ENCODE measurements around the gene UBXN1. TPM values are rescaled to one million over a fixed set of nuclear protein-coding genes. Genes with fewer than 3 reads are reported as not detected.
"Not testable (repeated sequence)": the region's sequence is repeated elsewhere in the genome, so short reads cannot be mapped to it uniquely, and the experiment has no call there.

The UBXN1 gene
- total RNA-seq, 1 donor from 2014 or later, result 289 TPM

DNA sequence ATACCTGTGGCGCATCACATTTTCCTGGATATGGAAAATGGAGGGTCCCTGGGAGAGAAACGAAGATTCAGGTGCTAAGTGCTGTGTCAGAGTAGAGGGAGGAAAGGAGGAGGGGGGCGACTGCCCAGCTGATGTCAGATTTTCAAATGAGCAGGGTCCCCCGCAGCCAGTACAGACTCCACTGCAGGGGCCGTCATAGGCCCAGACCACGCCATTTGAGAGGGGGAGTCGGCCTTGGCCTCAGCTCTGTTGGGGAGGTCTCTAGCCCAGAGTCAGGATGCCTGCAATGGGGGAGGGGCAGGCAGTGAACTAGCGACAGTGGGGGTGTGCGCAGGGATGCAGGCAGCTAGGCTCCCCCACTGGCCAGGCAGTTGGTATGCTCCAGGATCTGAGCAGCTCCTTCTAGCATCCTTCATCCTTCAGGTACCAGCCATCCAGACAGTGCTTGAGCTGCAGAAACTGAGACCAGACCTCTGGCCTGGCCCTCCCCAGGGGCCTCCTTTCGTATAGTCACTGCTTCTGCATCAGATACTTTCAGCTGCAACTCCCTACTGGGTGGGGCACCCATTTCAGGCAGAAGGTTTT, 28.5 kb upstream of the UBXN1 start, which contains the start of the genes BSCL2 and GNG3:
TSS of gene BSCL2 (minus strand) at position 148 of the 585 bp plus-strand sequence. CDS start 229 bp downstream, outside the sequence.
TSS of gene GNG3 (plus strand) at position 400 of the 585 bp plus-strand sequence. CDS start 620 bp downstream, outside the sequence.
- peaks cover 2% of the 10 kb centered on the region for H3K36me3 ChIP-seq (ENCODE audit: control insufficient read depth, insufficient read depth, low read length)
- peak within 1 kb of the TSS; percentile 41 for H3K4me3 ChIP-seq (ENCODE audit: low read depth, low read length)
- TF ChIP-seq, protein P1, sequence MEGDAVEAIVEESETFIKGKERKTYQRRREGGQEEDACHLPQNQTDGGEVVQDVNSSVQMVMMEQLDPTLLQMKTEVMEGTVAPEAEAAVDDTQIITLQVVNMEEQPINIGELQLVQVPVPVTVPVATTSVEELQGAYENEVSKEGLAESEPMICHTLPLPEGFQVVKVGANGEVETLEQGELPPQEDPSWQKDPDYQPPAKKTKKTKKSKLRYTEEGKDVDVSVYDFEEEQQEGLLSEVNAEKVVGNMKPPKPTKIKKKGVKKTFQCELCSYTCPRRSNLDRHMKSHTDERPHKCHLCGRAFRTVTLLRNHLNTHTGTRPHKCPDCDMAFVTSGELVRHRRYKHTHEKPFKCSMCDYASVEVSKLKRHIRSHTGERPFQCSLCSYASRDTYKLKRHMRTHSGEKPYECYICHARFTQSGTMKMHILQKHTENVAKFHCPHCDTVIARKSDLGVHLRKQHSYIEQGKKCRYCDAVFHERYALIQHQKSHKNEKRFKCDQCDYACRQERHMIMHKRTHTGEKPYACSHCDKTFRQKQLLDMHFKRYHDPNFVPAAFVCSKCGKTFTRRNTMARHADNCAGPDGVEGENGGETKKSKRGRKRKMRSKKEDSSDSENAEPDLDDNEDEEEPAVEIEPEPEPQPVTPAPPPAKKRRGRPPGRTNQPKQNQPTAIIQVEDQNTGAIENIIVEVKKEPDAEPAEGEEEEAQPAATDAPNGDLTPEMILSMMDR (IDR thresholded peaks at IDR 0.05; ENCODE audit: insufficient read depth, low read length, poor library complexity, severe bottlenecking), result no peak
- no peak for DNase-seq (ENCODE audit: low read depth)
- no peaks in the 10 kb centered on the region for H3K27me3 ChIP-seq (ENCODE audit: control insufficient read depth, insufficient read depth, low read length)

DNA sequence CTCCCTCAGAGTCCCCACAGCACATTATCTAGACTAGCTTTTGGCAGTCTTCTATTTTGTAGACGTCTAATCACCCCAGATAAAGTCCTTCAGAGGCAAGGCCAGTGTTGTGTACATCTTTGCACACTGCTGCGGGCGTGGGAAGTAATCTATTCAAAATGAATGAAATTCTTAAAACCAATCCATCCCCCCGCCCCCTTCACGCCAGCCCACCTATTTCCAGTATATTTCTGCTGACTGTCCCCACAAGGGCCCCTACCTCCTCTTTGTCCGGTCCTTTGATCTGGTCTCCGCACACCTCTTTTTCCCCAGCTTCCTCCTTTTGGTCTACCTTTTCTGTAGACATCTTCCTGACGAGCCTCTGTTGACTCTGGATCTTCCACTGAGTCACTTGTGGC, 28.0 kb upstream of the UBXN1 start:
- H3K4me3 ChIP-seq (ENCODE audit: low read depth, low read length), result no peak overlapping the region
- H3K27me3 ChIP-seq (ENCODE audit: control insufficient read depth, insufficient read depth, low read length), result no peaks in the 10 kb centered on the region
- TF ChIP-seq, protein P1 (IDR thresholded peaks at IDR 0.05; ENCODE audit: insufficient read depth, low read length, poor library complexity, severe bottlenecking), result no peak
- H3K36me3 ChIP-seq (ENCODE audit: control insufficient read depth, insufficient read depth, low read length), result peaks cover 2% of the 10 kb centered on the region
- DNase-seq (ENCODE audit: low read depth), result no peak

DNA sequence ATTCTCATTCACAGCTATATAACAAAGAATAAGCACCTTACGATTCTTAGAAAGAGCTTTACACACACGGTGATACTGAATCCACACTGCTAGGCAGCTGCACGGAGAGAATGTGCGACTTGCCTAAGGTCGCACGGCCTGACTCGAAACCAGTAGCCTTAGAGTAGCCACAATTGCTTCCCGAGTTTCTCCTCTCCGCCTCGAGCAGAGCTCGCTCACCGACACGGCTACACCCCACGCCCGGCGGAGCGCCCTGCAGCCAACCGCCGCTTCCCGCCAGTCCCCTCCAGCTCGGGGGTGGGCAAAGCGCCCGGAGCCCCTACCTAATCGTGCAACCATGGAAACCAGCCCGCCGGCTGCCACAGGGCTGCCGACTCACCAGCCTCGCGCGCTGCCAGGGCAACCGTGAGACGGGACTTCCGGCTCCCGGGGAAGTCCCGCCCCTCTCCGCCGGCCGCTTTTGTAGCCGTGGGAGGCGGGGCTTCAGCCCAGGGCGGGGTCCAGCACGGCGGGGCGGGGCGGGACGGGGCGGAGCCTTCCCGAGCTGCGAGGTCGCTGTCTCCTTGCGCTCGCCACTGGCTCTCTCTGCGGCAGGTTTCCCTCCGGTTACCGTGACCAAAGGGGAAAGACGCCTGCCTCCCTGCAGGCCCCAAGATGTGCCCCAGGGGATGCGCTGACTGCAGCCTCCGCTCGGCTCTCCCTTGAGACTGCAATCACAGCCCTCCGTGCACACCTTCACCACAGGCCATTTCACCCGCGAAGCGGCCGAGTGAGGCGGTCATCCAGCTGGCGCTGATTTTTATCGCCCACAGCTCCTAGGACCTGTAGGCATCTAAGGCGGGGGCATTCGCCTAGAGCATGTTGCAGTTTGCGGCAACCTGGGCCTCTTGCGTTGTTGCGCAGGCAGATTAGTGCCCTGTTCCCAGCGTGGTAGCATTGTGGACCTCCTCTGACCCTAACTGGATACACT, 27.3 kb upstream of the UBXN1 start:
- TF ChIP-seq, protein P1 (IDR thresholded peaks at IDR 0.05; ENCODE audit: insufficient read depth, low read length, poor library complexity, severe bottlenecking), result no peak
- peak; percentile 72 for DNase-seq (ENCODE audit: low read depth)
- peaks cover 2% of the 10 kb centered on the region for H3K36me3 ChIP-seq (ENCODE audit: control insufficient read depth, insufficient read depth, low read length)

DNA sequence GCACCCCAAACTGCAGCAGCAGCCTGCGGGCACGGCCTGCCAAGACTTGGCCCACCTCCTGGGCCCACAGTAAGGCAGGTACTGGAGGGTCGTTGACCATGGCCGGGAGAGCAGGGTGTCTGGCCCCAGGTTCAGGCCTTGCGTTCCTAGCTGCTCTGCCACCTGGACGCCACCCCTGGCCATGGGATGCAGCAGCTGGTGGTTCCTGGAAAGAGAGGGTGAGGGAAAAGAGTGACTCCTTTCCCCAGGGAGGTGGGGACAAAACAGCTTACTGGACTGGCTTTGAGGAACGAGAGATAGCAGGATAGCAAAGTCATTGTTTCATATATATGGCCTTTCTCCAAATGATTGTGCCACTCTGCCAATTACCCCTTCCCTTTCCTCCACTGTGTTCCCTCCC, 26.5 kb upstream of the UBXN1 start:
- TF ChIP-seq, protein P1 (IDR thresholded peaks at IDR 0.05; ENCODE audit: insufficient read depth, low read length, poor library complexity, severe bottlenecking), result peak; percentile 16
- no peak for DNase-seq (ENCODE audit: low read depth)
- Histone ChIP-seq H3K27me3 (ENCODE audit: control insufficient read depth, insufficient read depth, low read length) (no peaks in the 10 kb centered on the region), H3K4me3 (ENCODE audit: low read depth, low read length) (peak overlapping the region; percentile 59), H3K36me3 (ENCODE audit: control insufficient read depth, insufficient read depth, low read length) (peaks cover 2% of the 10 kb centered on the region)

More for the DNA sequence above, 27.3 kb upstream of the UBXN1 start:
- Histone ChIP-seq H3K4me3 (ENCODE audit: low read depth, low read length) (peak overlapping the region; percentile 59), H3K27me3 (ENCODE audit: control insufficient read depth, insufficient read depth, low read length) (no peaks in the 10 kb centered on the region)

DNA sequence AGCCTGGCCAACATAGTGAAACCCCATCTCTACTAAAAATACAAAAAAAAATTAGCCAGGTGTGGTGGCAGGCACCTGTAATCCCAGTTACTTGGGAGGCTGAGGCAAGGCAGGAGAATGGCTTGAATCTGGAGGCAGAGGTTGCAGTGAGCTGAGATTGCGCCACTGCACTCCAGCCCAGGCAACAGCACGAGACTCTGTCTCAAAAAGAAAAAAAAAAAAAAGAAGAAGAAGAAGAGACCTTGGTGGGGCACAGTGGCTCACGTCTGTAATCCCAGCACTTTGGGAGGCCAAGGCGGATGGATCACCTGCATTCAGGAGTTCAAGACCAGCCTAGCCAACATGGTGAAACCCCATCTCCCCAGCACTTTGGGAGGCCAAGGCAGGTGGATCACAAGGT, 25.0 kb upstream of the UBXN1 start:
- H3K4me3 ChIP-seq (ENCODE audit: low read depth, low read length); H3K27me3 ChIP-seq (ENCODE audit: control insufficient read depth, insufficient read depth, low read length); H3K36me3 ChIP-seq (ENCODE audit: control insufficient read depth, insufficient read depth, low read length); DNase-seq (ENCODE audit: low read depth): not testable (repeated sequence)

DNA sequence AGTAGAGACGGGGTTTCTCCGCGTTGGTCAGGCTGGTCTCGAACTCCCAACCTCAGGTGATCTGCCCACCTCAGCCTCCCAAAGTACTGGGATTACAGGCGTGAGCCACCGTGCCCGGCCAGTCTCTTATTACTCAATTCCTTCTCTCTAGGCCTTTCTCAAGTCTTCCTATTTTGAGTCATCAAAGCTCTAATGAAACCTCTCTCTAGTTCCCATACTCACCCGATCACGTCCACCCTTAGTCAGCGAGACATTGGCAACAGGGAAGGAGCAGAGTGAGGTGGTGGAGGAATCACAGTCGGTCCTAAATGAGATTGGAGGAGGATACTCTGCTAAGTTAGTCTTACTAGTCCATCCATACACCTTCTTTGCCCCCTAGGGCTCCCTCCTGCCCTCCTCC, 23.4 kb upstream of the UBXN1 start:
- H3K36me3 ChIP-seq (ENCODE audit: control insufficient read depth, insufficient read depth, low read length), result no peaks in the 10 kb centered on the region
- no peak overlapping the region for H3K4me3 ChIP-seq (ENCODE audit: low read depth, low read length)
- H3K27me3 ChIP-seq (ENCODE audit: control insufficient read depth, insufficient read depth, low read length), result no peaks in the 10 kb centered on the region
- no peak for DNase-seq (ENCODE audit: low read depth)
- TF ChIP-seq, protein P1 (IDR thresholded peaks at IDR 0.05; ENCODE audit: insufficient read depth, low read length, poor library complexity, severe bottlenecking), result no peak
